Activated CD8-positive, alpha-beta memory T cell treated with anti-CD3 and anti-CD28 coated beads for 1 hour (primary cell): ENCODE data around the gene CERKL.

Experiments
- DNase-seq, 2 donors: peaks; one replicate each; pipeline ENCODE4 v3.0.0-alpha.2; 2020; ENCODE audit warnings: low read depth in 1 of 2; ENCODE audit errors: extremely low read depth in 1 of 2

Gene CERKL

GRCh38 chr2:181526014-181526413, 130.9 kb downstream of the CERKL start:
- no peak for DNase-seq

GRCh38 chr2:181523756-181524155, 133.1 kb downstream of the CERKL start:
- DNase-seq = no peak

- no peak for DNase-seq
Measured at GRCh38 chr2:181520253-181520652, 136.7 kb downstream of the CERKL start.

- no peak for DNase-seq
Measured at GRCh38 chr2:181517685-181518301, 139.1 kb downstream of the CERKL start.

GRCh38 chr2:181516992-181517391, 139.9 kb downstream of the CERKL start:
- no peak for DNase-seq

- no peak for DNase-seq
Measured at GRCh38 chr2:181515719-181516118, 141.2 kb downstream of the CERKL start.

GRCh38 chr2:181500201-181500600, 156.7 kb downstream of the CERKL start:
- no peak for DNase-seq

GRCh38 chr2:181499231-181499630, 157.7 kb downstream of the CERKL start:
- no peak for DNase-seq
